RKO (cell line): ENCODE measurements around the gene HCFC2.
"Not testable (repeated sequence)": the region's sequence is repeated elsewhere in the genome, so short reads cannot be mapped to it uniquely, and the experiment has no call there.

Experiments
- DNase-seq: peaks from one replicate; pipeline ENCODE4 v3.0.0-alpha.2; 2016; ENCODE audit warnings: low spot score

The HCFC2 gene

DNA sequence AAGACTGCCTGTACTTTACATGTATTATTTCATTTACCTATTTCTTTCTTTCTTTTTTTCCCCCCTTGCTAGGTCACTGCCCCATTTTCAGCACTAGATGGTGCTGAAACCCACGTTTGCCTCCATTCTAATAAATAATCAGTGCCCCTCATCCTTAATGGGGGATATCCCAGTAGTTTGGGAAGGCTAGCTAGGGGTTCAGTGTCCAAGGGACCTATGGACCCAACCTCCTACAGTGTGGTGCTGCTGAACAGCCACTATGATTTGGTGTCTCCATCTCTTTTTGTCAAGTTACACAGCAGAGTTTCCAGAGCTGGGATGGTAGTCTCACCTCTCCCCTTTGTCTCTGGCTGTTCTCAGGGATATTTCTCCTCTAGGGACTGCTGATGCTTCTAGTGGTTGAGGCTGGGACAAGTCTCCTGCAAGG, 6.5 kb upstream of the HCFC2 start:
- DNase-seq = peak; percentile 46

DNA sequence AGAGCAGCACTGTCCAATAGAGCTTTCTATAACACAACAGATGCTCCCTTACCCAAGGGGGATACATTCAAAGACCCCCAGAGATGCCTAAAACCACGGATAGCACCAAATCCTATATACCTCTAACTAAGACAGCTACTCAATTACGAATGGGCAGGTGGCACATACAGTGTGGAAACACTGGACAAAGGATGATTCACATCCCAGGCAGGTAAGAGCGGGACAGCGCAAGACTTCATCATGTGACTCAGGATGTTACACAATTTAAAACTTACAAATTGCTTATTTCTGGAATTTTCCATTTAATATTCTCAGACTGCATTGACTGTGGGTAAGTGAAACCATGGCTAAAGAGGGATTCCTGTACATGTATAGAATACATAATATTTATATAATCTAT, 5.5 kb upstream of the HCFC2 start:
- DNase-seq = no peak

GRCh38 chr12:104059963-104060362, 4.4 kb upstream of the HCFC2 start:
- DNase-seq = no peak

- peak; percentile 72 for DNase-seq
Measured at GRCh38 chr12:104060791-104061190, 3.5 kb upstream of the HCFC2 start.

- peak; percentile 31 for DNase-seq
Measured at GRCh38 chr12:104063712-104064030, 660 bp upstream of the HCFC2 start.

- peak; percentile 38 for DNase-seq
Measured at GRCh38 chr12:104064842-104065427, 604 bp downstream of the HCFC2 start.

- no peak for DNase-seq
Measured at GRCh38 chr12:104072099-104072498, 7.8 kb downstream of the HCFC2 start.

DNA sequence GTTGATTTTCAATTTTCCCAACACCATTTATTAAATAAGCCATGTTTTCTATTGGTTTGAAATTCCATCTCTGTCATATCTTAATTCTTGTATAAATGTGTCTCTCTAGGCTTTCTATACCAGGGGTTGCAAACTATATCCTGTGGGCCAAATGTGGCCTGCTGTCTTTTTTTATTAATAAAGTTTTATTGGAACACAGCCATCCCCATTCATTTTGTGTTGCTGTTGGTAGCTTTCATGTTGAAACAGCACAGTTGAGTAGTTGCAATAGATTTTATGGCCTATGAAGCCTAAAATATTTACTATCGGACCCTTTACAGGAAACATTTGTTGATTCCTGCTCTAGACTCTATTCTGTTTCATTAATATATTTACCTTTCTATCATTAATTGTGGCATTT, 9.4 kb downstream of the HCFC2 start:
- DNase-seq = no peak

DNA sequence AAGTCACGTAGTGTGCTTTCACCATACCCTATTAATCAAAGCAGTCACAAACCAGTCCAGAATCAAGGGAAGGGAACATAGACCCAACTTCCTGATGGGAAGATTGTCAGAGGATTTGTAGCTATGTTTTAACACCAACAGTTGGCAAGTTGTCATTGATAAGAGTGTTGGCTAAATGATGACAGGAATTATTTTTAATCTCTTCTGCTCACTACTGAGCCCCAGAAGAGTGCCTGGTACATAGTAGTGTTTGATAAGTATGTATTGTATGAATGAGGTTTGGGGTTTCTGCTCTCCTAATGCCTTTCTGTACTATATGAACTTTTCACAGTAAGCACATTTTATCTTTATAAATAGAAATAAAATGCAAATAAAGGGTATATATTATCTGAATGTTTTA, 14.7 kb downstream of the HCFC2 start:
- no peak for DNase-seq

DNA sequence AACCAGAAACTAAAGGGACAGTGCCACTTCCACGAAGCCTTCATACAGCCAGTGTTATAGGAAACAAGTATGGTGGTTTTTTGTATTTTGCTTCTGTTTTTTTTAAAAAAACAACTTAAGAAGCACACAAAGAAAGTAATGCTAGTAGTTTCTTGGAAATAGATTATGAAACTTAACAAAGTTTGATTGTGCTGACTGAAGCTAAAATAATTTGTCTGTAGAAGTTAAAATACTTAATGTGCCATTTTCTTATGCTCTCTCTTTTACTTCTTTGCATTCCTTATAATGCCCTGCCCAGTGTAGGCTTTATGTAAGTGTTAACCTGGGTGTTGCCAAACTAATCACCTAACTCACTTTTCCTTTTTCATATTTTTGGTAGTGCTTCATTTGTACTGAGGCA, 16.4 kb downstream of the HCFC2 start:
- no peak for DNase-seq

DNA sequence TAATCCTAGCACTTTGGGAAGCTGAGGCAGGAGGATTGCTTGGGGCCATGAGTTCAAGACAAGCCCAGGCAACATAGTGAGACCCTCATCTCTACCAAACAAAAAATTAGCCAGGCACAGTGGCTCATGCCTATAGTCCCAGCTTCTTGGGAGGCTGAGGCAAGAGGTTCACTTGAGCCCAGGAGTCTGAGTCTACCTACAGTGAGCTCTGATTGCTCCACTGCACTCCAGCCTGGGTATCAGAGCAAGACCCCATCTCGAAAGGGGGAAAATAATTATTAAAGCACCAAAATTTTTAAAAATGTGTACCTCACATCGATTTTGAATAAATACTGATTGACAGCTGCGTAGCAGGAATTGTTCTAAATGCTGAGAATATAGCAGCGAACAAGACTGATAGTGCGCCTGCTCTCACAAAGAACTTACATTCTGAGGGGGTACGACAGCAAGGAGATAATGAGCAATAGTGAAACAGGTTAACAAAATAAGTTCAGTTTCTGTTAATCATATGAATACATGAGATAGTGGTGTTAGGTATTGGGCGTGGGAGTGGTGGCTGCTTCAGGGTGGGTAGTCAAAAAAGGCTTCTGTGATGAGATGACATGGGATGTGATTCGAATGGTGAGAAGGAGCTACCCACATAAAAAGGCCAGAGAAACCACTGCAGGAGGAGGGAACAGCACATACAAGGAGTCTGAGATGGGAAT, 19.6 kb downstream of the HCFC2 start:
- DNase-seq = no peak

DNA sequence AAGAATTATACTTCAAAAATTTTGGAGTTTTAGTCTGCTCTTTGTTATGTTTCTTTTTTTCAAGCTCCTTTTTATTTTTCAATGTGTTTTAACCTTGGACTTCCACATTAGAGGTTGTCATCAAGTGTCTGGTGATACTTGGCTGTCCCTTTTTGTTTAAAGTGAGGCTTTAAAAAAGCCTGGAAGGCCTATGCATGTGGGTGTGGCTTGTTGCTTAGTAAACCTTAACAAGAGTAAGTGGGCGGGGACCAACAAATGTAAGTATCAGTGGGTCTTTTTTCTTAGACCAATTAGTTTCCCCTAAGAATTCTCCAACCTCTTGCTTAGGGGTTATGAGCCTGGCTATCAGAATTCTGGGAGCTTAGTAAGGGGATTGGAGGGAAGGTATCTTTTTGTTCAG, 26.4 kb downstream of the HCFC2 start:
- no peak for DNase-seq

DNA sequence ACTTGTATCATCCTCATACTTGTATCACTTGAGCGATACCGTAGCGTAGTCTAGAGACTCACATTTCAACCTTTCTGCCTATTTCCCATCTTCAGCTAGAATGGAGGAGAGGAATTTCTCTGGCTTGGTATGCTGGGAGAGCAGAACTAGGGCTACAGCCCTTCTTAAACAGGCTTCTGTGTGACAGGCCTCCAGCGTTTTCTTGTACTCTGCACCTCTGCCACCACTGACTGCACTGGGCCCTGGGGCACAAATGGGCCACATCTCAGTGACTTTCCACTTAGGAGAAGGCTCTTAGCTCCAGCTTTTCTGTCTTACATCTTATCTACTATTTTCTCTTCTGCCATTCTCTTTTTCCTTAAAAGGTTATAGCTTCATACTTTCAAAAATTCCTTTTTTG, 26.8 kb downstream of the HCFC2 start:
- no peak for DNase-seq

GRCh38 chr12:104094284-104094683, 30.0 kb downstream of the HCFC2 start:
- no peak for DNase-seq

- no peak for DNase-seq
Measured at GRCh38 chr12:104095289-104095688, 31.0 kb downstream of the HCFC2 start.

DNA sequence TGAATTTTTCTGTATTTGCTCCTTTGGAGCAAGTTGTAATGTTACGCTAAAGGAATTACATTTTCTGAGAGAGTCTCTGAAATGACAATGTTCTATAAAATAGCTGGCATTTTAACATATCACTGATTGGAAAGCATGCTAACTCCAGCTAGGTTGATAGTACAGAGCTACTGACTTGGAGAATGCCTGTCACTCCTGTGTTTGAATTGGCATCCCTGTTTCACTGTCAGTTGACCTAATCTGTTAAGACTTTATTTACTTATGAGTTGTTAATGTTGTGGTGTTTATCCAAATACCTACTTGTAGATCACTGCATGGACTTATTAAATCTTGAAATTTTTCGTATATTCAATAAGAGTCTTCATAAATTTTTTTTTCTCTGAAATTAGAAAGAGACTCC, 33.6 kb downstream of the HCFC2 start:
- no peak for DNase-seq

DNA sequence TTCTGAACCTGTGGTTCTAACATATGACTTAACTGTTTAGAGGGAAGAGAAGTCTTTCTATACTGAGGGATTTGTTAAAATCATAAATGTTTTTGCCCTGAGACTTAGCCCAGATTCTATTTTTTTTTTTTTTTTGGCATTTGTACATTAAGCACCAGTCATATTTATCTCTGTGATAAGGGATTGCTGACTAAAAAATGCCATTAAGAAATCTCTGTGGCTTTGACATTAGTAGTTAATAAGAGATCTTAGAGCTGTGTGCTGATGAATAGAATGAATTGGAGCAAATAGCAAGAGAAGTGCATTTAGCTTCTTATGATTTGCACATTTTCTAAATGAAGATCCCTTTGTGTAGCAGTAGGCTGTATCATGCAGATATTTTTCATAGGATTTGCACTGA, 41.1 kb downstream of the HCFC2 start:
- DNase-seq = no peak

DNA sequence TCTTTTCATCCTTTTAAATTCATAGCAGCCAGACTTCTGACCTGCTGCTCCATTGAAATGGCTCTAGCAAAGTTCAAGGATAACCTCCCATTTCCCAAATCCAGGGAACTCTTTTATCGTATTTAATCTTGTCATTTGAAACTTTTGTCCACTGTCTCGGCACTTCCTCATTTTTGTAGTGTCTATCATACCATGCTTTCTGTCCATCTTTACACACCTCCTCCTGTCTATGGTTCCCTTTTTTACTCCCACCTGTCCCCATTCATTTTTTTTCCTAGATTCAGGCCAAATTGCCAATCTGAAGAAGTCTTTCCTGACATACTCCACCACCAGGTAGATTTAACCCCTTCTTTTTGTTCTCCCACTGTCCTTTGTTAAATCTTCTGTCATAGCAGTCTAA, 42.6 kb downstream of the HCFC2 start:
- DNase-seq = no peak

- peak; percentile 83 for DNase-seq
Measured at GRCh38 chr12:104108755-104109445, 44.6 kb downstream of the HCFC2 start.

DNA sequence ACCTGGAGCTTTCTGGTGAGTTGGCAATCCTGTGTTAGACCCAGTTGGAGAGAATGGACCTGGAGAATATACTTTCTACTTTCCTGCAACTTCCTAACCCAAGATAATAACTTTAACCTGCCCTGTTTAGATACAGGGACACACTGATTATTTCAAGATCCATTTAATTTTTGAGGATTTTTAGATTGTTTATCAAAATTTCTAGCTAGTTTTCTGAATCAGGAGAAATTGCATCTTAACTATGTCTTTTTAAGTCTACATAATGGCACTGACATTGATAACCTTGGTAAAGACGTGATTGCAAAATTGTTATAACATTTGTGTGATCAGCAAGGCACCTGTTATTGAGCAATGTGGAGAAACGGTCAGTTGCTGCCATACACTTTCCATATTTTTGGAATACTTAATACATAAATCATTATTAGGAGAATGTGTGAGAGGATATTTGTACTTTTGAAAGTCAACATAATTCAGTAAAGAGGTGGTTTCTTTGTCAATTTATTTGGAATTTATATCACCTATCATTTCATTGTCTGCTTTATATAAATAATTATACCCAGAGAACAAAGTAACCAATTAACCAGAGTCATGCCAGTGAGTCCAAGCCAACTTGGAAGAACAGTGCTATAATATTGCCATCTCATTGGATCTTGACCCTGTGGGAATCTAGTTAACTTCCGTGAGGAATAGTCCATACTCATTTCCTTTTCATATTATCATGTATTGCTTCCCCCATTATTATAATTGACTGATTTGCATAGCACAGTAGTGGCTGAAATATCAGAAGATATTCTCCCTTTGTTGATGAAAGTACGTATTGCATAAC, 45.3 kb downstream of the HCFC2 start:
- no peak for DNase-seq

- DNase-seq = not testable (repeated sequence)
Measured at GRCh38 chr12:104114834-104115586, 50.7 kb downstream of the HCFC2 start.

- no peak for DNase-seq
Measured at GRCh38 chr12:104115587-104115975, 51.2 kb downstream of the HCFC2 start.
